Activated effector memory CD4-positive, alpha-beta T cell treated with Interleukin-2 at 50 U/mL for 16 hours (primary cell): Measurements from ENCODE around the gene VAPB.

Experiments used
- DNase-seq: peaks from one replicate; pipeline ENCODE4 v3.0.0-alpha.2; 2020

Gene VAPB

DNA sequence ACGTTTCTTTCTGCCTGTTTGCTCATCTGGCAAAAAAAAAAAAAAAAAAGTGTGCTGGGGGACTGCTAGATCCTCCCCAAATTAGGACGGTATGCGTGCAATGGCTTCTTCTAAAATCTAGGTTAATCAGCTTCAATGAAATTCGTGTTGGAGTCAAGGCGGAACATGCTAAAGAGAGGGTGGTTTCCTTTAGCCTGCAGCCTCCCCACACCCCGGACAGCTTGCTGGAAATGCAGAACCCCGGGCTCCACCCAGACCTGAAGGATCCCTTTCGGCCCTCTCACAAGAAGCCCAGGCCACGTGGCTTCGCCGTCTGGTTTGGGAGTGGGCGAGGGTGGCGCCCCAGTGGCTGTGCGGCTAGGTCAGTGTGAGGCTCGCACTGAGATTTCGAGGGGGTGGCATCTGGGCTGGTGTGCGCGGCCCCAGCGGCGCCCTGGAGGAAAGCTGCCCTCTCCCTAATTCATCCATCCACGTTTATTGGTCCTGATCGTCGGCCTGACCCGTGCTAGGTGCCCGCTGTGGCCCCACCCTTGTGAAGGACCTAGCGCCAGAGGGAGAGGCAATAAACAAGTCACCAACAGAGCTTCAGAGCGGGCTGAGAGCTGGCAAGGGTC, 77.2 kb downstream of the VAPB start:
- DNase-seq = no peak

DNA sequence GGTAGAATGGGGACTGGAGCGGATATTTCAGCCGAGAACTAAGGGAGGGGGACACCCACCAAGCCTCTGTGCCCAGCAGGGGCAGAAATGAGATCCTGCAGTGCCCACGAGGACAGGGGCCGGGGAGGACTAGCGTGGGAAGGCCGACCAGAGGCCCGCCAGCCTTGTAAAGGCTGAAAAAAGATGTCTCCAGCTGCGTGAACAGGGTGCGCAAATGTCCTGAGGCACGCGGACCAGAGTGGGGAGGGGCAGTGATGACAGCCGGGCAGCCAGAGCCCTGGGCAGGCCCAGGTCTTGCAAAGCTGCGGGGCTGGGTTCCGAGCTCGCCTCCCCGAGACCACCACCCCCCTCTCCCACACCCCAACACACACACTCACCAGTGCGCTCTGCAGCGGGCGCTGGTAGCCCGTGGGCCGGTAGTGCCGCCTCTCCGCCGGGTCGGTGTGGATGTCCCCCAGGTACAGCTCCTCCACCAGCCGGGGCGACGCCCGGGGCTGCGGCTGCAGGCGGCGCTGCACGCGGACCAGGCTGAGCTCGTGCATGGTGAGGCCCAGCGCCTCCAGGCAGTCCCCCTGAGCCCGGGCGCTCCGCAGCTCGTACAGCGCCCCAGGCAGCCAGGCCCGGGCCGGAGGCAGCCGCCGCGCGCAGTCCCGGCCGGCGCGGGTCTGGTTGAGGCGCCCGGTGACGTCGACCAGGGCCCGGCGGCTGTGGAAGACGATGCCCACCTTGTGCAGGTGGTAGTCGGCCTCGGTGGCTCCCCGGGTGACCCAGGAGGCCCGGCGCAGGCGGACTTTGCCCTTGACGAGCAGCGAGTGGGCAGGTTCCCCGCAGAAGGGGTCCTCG, 77.9 kb downstream of the VAPB start:
- no peak for DNase-seq

DNA sequence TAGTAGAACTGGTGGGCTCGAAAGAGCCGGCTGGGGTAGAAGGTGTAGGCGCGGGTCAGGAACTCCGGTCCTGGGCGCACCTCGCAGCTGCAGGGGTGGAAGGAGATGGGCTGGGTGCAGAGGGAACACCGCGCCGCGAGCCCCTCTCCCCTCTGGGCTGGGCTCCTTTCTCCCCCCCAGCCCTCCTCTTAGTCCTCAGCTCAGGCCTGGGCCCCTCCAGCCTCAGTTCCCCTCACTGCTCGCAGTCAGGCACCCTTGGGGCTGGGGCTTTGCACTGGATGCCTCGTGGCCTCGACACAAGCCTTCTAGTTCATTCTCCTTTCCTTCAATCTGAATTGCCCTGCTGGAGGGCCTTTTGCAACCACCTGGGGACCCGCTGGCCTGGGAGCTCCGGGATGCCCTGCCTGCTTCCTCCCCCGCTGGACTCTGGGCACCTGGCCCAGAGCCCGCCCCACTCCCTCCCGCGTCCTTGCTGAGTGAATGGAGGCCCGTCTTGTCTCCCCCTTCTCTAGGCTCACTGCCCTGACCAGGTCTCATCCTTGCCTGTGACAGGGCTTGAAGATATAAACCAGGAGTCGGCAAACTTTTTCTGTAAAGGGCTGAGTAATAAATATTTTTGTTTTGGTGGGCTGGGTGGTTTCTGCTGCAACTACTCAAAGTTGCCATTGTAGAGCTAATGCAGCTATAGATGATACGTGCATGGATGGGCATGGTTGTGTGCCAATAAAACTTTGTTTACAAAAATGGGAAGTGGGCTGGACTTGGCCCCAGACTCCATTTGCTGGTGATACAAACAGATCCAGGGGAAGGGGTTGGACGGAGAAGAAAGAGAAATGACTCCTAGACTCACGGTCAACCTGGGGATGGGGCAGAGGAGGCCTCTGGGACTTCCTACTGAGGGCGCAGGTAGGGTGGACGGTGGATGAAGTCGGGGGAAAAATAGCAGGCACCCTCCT, 78.8 kb downstream of the VAPB start:
- no peak for DNase-seq

DNA sequence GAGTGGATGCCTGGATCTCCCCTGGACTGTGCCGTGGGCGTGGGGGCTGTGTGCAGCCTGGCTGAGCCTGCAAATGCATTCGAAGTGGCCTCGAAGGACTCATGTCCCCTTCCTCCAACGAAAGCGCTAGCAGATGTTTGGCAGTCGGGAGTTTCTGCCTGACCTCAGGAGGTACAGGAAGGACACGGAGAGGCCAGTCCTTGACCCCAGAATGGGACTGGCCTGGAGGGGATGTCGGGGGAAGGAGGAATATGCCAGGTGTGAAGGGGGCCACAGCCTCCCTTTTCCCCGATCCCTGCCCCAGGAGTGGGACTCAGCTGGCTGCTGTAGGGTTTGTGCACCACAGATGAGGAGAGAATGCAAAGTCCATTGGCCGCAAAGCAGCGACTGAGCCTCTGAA, 80.6 kb downstream of the VAPB start:
- DNase-seq = no peak

DNA sequence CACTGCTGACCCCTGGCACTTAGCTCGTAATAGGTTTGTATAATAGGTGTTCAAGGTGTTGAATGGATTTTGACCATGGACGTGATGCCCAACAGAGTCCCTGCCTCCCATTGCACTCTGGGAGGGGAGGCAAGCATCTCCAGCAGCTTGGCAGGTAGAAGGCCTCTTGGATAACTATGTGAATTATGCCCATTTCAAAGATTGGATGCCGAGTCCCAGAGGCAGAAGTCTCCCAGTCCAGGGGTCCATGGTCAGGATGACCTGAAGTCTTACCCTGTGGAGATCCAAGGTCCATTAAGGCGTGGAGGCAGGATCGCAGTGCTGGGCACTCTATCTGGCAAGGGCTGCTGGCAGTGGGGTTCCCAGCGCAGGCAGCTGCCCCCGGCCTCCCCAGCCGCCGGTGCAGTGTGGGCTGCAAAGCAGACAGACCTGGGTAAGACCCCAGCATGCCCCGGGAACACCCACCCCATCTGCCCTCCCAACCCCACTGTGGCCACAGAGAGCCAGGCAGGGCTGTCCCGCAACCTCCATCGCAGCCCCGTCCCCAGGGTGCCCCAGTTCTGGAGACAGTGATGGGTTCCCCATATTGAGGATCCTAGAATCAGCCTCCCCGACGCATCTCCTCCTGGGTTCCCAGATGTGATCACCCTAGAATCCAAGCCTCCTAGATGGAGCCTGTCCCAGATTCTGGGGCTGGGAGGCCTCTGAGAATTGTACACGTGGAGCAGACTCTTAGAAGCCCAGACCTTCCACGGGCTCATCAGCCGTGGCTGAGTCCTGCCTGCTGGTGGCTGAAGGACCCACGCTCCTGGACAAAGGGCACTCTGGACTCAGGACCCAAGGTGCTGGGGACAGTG, 81.5 kb downstream of the VAPB start:
- no peak for DNase-seq

DNA sequence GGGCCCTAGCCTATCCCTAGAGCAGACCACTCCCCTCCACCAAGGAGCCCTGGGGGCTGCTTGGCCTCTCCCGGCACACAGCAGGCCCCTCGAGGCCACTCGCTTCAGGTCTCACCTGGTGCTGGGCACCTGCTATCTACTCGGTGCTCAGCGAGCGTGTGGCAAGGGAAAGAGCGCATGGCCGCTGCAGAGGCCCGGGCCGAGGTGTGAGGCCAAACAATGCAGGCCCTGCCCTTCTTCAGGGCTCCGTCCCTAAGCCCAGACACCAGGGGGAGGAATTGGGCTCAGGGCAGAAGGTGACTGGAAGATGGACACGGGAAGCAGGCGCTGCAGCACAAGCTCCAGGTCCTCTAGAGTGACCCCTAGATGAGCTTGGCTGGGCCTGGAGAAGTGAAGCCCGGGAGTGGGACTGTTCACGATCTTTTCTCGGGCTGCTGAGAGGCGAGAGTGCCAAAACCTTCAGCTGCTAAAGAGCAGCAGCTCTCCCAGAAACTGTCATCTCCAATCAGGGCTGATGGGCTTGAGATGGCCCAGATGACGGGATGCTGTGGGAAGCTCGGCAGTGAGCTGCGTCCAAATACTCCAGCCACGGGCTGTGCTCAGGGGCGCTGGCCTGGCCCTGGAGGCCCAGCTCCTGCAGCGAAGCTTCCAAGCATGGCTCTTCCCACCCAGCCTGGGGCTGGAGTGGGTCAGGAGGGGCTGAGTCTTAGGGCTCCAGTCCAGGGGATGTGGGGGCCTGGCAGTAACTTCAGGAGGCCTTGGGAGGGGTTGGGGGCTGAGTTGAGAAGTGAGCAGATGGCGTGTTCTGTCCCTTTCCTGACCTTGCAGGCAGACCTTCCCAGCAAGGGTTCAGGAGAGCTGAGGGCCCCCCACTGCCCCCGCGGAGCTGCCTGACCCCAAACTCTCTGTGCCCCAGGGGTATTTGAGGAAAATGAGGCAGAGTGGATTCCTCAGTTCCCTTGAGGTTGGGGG, 82.5 kb downstream of the VAPB start:
- DNase-seq = no peak

DNA sequence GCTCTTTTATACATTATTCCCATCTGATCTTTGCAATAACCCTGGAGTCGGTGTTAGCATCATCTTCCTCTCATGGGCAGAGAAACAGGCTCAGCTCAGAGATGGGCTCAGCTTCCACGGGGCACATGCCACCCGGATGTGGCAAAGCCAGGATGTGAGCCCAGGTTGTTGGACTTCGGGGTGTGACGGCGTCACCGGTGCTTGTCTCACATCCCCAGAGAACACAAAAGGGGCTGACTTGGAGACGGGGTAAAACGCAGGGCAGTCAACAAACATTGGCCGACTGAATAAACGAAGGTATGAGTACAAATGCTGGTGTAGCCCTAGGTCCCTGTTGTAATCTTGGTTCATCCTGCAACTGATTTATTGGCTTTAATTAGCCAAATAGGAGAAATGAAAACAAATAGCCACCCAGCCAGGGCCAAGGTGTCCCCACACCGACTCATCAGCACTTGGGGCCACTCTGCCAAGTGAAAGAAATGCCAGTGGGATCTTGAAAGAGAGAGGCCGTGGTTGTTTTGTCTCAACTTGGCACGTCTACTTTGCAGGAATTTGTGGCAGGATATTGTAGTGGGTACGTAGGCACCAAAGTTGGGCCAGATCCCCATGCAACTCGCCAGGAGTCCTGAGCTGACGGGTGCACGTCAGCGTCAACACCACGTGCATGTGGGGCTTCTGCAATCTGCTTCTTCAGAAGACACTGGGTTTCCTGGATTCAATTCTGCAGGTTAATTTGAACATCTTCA, 83.4 kb downstream of the VAPB start:
- DNase-seq = no peak

DNA sequence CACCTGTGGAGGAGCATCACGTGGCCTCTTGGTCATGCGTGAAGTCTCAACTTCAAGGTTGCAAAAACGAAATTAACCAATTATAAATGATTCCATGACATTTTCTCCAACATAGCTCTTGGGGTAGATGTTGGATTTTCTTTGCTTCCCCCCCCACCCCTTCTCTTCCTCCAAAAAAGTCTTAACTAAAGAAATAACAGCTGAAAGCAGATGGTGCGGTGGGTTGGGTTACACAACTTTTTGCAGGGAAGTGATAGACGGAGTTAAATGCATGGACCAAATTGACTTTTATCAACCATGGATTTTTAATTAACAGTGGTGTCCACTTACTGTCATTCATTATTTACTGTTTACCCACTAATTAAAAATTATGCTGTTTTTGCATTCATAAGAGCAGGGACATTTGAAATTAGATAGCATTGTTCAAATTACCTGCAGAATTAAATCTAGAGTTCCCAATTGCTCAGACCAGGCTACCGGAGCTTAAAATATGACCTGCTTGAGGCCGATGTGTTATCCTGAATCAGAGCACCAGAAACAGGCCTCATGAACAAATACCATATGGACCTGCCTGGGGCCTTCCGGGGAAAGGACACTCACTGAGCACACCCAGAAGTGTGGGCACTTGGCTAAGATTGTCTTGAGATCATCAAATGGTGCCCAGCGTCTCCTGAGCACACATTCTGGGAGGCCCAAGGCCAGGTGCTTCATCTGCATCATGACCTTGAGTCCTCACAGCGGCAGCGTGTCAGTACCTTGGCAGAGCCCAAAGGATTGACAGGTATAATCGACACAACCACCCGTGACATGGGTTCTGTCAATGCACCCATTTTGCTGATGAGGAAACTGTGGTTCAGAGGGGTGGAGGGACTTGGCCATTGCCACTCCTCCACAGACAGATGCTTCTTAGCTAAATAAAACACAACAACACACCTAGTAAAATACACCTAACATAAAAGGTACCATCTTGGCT, 84.7 kb downstream of the VAPB start:
- no peak for DNase-seq

DNA sequence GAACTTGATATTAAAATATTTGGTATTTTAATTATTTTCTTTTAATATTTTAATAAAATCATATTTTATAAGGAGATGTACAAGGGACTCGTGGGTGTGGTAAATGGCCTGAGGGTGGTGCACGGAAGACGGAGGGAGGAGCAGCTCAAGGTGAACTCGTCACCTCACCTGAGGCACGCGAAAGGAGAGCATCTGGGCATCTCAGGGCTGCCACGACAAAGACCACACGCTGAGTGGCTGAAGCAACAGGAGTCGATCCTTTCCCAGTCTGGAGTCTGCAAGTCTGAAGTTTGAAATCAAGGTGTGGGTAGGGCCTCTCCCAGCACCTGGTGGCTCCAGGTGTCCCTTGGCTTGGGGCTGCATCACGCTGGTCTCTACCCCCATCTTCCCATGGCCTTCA, 86.4 kb downstream of the VAPB start:
- DNase-seq = no peak

DNA sequence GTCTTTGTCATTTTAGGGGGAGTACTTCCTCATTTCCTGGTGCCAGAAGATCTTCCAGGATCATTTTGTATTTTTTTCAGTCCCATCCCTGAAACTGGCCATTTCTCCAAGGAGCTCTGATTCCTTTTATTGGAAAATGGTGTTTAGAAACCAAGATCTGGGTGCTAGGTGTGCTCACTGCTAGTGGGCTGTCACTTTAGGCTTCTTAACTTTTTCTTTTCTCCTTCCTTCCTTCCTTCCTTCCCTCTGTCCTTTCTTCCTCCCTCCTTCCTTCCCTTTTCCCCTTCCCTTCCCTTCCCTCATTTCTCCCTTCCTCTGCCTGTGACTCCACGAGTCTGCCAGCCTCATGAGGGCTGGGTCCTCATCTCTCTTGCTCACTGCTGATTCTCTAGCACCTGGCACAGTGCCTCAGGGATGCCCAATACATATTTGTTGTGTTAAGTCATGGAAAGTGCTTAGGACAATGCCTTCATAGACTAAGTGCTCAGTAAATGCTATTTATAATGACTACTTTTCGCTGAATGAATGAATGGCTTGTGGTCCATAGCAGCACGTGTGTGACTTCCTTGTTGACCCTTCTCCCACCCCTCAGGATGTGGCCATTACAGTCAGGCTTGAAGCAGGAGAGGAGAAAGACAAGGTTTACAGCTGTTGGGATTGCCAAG, 89.2 kb downstream of the VAPB start:
- no peak for DNase-seq

DNA sequence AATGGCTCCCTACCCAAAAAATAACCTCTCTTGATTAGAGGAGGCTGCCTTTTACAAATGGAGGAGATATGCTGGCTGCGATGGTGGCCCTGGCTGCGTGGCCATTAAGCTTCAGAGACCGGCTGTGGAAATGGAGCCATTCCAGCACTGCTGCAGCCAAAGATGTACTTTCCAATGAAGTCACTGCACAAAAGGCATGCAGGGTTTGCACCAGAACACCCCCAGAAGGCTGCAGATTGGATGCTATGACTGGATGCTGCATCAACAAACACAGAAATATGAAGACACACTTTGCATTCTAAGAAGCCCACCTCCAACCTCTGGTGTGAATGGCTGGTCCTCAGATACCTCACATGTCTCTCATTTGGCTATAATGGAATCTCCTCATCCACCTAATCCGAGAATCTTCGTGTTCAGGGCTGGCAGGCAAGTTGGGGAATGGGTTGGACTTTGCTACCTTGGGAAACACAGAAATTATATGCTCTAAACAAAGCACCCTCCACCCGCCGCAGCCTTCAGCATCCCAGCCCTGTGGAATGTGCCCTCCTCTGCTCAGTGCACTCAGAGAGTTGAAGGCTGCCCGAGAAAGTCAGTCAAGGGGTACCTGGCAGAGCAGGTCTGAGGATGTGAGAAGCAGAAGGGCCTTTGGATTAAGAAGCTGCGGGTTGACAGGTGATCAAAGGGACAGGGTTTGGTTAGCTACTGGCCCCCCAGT, 90.9 kb downstream of the VAPB start:
- no peak for DNase-seq

DNA sequence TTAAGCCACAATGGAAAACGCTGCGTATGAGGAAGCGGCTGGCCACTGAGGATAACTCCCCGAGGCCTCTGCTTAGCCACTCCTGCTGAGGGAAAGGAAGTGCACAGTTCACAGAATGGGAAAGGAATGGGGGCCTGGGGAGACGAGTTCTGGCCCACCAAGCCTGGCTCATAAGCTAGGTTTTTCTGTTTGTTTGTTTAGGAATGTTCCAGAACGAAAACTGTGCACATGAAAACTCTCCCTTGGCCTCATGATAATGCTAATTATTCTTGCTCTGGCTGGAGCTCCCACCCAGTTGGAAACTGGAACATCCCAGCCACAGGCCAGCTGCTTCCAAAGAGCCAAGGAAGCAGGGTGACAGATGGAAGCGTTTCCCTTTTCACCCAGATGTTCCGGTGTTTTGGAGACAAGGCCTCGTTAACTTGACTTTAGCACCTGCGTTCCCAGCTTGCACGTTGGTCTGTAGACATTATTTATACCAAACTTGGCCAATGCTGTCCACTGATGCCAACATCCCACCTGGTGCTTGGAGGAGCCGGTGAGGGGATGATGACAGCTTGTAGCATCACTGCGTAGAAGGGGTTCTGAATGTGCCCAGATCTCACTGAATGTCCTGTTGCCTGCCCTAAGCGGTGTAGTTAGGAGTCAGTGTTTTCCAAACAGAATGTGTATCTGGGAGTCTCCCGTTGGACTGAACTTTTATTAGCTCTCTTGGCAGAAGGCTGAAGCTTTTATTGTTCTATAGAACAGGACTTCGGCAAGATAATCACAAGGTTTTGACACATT, 91.7 kb downstream of the VAPB start:
- no peak for DNase-seq

DNA sequence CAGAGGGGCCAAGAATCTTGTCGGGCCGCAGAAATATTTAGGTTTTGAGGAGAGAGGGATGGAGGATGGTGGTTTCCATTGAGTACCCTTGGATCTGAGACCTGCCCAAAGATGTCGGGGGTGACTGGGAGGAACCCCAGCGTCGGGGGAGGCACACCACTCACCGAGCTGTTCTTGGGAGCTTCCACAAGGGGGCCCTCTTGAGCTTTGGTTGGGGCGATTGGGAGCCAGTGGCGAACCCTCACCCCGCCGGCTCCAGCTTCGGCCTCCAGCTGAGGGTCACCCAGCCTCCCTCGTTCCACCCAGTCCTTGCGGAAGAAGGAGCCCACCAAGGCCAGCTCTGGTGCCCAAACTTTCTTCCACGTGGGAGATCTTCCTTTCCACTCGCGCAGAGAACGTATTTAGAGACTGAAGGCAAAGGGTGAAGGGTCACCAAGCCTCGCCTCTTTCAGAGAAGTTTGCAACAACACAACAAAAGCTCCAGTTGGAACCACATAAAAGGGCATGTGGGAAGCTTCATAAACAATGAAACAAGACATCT, 92.5 kb downstream of the VAPB start:
- peak; percentile 33 for DNase-seq

DNA sequence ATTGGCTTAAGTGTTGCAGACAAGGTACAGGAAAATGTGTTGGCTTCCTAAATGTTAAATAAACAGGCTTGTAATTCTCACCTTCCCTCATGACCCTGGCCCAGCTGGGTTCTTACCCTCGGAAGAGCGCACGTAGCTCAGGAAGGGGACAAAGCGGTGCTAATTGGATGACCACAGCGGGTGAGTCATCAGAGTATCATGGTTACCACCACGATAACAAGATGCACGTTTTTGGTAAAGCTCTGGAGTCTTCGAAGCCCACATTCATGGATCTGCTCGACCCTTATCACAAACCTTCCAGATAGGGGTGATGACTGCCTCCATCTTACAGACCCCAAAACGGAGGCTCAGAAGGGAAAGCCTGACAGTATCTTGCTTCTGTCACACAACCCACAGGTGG, 93.4 kb downstream of the VAPB start:
- no peak for DNase-seq

DNA sequence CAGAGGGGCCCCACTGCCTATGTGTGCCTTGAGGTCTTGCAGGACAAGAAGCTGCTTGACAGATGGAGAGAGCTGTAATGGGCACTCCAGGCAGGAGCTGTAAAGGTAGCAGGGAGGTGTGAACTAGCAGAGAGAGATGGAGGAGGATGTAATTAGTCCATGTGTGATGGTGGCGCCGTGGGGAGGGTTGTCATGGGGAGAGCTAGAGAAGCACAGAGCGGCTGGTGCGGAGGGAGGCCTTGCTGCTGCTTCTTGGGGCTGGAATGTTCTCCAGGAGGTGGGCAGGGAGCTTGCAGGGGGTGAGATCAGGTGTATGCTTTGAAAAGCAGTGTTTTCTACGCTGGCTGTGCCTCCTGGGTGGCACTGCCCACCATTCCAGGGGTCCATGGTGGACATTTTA, 94.0 kb downstream of the VAPB start:
- DNase-seq = no peak

DNA sequence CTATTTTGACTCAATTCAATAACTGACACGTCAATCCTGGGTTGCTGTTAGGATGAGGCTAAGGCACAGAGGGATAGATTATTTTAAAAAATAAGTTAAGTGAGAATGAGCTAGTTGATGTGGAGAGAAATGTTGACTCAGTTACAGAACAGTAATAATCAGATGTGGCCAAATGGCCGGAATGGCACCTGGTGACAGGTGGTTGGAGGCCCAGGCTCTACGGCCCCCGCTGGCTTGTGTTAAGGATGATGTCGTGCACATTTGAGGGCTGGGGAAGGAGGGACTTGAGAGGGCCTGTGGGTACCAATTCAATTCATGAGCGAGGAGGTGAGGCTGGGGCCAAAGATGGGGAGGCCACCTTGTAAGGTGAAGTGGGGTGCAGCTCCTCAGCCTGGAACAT, 94.4 kb downstream of the VAPB start:
- DNase-seq = no peak

DNA sequence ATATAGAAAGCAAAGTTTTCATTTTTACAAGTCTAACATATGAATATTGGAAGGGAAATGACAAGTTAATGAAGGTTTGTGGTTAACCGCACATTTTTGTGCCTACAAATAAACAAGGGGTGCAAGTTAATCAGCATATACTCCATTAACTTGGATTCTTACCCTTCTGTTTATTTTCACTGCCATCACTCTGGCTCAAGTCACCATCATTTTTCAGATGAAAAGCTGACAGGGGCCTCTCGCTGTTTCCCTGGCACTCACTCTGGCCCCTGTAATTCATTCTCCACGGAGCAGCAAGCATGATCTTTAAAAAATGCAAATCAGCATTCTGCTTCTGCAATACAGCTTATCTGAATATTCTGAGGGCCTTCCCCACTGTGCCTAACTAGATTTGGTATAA, 96.4 kb downstream of the VAPB start:
- no peak for DNase-seq
